Neural crest cell (in vitro differentiated cells): ENCODE results near the gene TRIO. TPM values are rescaled to one million over a fixed set of nuclear protein-coding genes. Genes with fewer than 3 reads are reported as not detected.
A peak's percentile ranks its signal among the peaks of the same experiment; 100 is the strongest.

Experiments
- DNase-seq: peaks from one replicate; pipeline ENCODE4 v3.0.0; 2021; ENCODE audit warnings: low read depth, mixed read lengths, low spot score
- H3K27ac Mint-ChIP-seq: one replicate; pipeline ENCODE4 v1.8.0; 2021; ENCODE audit warnings: mild to moderate bottlenecking, mixed read lengths; ENCODE audit not compliant: unreplicated experiment
- H3K27me3 Mint-ChIP-seq: 2 replicates; pipeline ENCODE4 v1.8.0; 2021; ENCODE audit warnings: low read depth, mild to moderate bottlenecking, mixed read lengths
- H3K36me3 Mint-ChIP-seq: 2 replicates; pipeline ENCODE4 v1.8.0; 2021; ENCODE audit warnings: low read depth, mild to moderate bottlenecking, mixed read lengths
- H3K4me1 Mint-ChIP-seq: 2 replicates; pipeline ENCODE4 v1.8.0; 2021; ENCODE audit warnings: mixed read lengths
- H3K4me3 Mint-ChIP-seq: one replicate; pipeline ENCODE4 v1.8.0; 2021; ENCODE audit warnings: mild to moderate bottlenecking, mixed read lengths
- H3K9me3 Mint-ChIP-seq: 2 replicates; pipeline ENCODE4 v1.8.0; 2021; ENCODE audit warnings: mixed read lengths
- total RNA-seq: library from RNA; stranded (reverse); gene quantifications from 2 replicates; pipeline ENCODE4 v1.2.1, GENCODE V29; 2021
- TF ChIP-seq, protein P1 (sequence below): fragments of 200-600 bp; sonication (generic); conservative IDR thresholded peaks from 2 replicates; pipeline ENCODE4 v1.5.0; 2021; ENCODE audit warnings: antibody characterized with exemption, mild to moderate bottlenecking

The TRIO gene
- total RNA-seq, 1 donor from 2014 or later = 134 TPM

GRCh38 chr5:14445576-14446290, 302.6 kb downstream of the TRIO start:
- Mint-ChIP-seq H3K27me3 (no peaks in the 10 kb centered on the region), H3K4me1 (peaks cover 89% of the 10 kb centered on the region), H3K4me3 (peak overlapping the region; percentile 54), H3K9me3 (no peaks in the 10 kb centered on the region), H3K36me3 (peaks cover 5% of the 10 kb centered on the region), H3K27ac (peak overlapping the region; percentile 98)
- no peak for DNase-seq
- TF ChIP-seq, protein P1, sequence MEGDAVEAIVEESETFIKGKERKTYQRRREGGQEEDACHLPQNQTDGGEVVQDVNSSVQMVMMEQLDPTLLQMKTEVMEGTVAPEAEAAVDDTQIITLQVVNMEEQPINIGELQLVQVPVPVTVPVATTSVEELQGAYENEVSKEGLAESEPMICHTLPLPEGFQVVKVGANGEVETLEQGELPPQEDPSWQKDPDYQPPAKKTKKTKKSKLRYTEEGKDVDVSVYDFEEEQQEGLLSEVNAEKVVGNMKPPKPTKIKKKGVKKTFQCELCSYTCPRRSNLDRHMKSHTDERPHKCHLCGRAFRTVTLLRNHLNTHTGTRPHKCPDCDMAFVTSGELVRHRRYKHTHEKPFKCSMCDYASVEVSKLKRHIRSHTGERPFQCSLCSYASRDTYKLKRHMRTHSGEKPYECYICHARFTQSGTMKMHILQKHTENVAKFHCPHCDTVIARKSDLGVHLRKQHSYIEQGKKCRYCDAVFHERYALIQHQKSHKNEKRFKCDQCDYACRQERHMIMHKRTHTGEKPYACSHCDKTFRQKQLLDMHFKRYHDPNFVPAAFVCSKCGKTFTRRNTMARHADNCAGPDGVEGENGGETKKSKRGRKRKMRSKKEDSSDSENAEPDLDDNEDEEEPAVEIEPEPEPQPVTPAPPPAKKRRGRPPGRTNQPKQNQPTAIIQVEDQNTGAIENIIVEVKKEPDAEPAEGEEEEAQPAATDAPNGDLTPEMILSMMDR = no peak

DNA sequence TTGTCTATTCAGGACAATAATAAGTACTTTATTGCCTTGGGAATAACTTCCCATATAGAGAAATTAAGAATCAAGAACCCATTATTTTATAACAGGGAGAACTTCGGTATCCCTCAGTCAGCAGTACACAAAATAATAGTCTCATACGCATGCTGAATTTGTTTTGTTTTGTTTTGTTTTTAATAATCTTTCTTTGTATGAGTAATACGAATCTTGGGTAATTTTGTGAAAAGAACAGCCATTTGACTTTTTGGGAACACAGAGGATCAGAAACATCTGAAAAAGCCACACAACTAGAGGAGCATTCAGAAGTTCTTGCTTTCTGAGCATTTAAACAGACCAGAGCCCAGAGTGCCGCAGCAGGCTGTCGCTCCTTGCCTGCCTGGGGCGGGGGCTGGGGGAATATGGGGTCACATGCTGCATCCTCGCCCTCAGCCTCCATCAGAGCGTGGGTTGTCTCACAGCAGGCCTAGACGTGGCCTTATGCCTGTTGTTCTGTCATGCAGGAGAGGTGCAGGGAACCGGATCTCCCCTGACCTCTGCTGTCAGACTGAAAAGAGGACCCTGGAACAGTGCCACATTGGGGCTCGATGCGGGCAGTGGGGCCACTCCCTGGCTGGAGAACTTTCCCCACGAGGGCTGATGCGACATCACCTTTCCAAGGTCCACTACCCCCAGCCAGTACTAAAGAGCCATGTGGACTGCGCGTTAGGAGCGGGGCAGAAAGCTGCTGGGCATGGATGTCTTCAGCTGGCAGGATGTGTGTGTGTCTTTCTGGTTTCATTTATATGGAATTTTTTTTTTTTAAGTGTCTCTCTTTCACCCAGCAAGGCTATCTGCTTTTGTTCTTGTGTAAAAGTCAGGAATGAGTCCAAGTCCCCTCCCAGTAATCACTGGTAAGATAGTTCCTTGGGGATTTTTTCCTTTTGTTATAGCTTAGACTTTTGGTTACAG, 305.1 kb downstream of the TRIO start:
- H3K36me3 Mint-ChIP-seq = peaks cover 7% of the 10 kb centered on the region
- TF ChIP-seq, protein P1 = no peak
- no peaks in the 10 kb centered on the region for H3K9me3 Mint-ChIP-seq
- no peak overlapping the region for H3K4me3 Mint-ChIP-seq
- H3K27me3 Mint-ChIP-seq = no peaks in the 10 kb centered on the region
- H3K27ac Mint-ChIP-seq = peak overlapping the region; percentile 86
- no peak for DNase-seq
- H3K4me1 Mint-ChIP-seq = peaks cover 79% of the 10 kb centered on the region

DNA sequence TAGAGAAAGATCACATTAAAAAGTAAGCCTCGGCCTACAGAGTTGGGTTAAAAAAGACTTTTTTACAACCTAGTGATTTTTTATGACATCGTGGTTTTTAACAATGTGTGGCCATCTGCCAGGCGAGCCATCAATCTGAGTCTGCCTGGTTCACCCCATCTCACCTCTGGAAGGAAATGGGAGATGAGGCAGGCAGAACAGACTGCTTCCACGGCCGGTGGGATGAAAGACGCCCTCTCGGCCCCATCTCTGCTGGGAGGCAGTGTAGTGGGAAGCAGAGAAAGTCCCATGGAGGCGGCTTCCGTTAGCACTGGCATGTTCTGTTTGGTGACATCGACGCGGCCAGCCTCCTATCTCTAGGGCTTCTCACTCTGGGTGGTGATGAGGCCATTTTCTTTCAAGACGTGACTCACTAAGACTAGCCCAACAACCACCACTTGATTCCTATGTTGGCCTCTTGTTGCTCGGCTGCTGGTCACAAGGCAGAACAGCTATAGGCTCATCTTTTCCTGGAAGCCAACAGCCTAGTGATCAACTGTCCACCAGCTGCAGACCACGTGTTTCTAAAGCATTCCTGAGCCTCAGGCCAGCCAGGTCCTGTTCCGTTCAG, 306.0 kb downstream of the TRIO start:
- H3K36me3 Mint-ChIP-seq = peaks cover 12% of the 10 kb centered on the region
- H3K4me3 Mint-ChIP-seq = peak overlapping the region; percentile 6
- H3K4me1 Mint-ChIP-seq = peaks cover 77% of the 10 kb centered on the region
- TF ChIP-seq, protein P1 = no peak
- no peaks in the 10 kb centered on the region for H3K9me3 Mint-ChIP-seq
- no peak for DNase-seq
- peak overlapping the region; percentile 81 for H3K27ac Mint-ChIP-seq
- no peaks in the 10 kb centered on the region for H3K27me3 Mint-ChIP-seq

DNA sequence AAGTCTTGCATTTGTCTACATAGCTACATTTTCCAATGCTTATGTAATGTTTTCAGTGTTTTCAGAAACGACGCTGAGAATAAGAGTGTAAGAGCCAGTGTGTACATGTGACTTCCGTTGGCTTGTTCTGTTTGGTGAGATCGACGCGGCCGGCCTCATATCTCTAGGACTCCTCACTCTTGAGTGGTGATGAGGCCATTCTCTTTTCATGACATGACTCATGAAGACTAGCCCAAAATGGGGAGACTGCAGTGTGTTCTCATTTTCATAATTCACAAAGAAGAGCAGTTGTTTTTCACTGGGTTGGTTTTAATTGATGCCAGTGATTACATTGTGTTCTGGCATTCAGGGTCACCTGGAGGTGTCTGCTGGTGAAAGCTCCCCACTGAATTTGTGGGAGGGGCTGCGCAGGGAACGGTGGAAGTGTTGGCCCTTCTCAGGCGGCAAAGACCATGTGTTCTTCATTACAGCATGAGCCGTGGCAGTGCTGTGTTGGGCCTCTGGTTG, 306.9 kb downstream of the TRIO start:
- H3K4me1 Mint-ChIP-seq = peaks cover 67% of the 10 kb centered on the region
- TF ChIP-seq, protein P1 = no peak
- peak overlapping the region; percentile 57 for H3K27ac Mint-ChIP-seq
- H3K9me3 Mint-ChIP-seq = peaks cover 3% of the 10 kb centered on the region
- H3K4me3 Mint-ChIP-seq = no peak overlapping the region
- H3K36me3 Mint-ChIP-seq = peaks cover 21% of the 10 kb centered on the region
- DNase-seq = no peak
- H3K27me3 Mint-ChIP-seq = no peaks in the 10 kb centered on the region

- H3K9me3 Mint-ChIP-seq = peaks cover 3% of the 10 kb centered on the region
- H3K27me3 Mint-ChIP-seq = no peaks in the 10 kb centered on the region
- H3K36me3 Mint-ChIP-seq = peaks cover 26% of the 10 kb centered on the region
- peaks cover 61% of the 10 kb centered on the region for H3K4me1 Mint-ChIP-seq
- TF ChIP-seq, protein P1 = no peak
- no peak overlapping the region for H3K27ac Mint-ChIP-seq
- no peak for DNase-seq
- H3K4me3 Mint-ChIP-seq = no peak overlapping the region
Measured at GRCh38 chr5:14450742-14451141, 307.6 kb downstream of the TRIO start.
